NT2/D1 (cell line): Measurements from ENCODE around the gene MARCHF2.

Experiments
- SUZ12 ChIP-seq: IDR thresholded peaks from 2 replicates; pipeline ENCODE4 v1.6.1; 2011; ENCODE audit not compliant: insufficient read length, insufficient read depth; ENCODE audit errors: extremely low read depth
- YY1 ChIP-seq: IDR thresholded peaks from 2 replicates; pipeline ENCODE4 v1.6.1; 2011; ENCODE audit not compliant: insufficient read length, insufficient read depth
- ZNF274 ChIP-seq: IDR thresholded peaks from 2 replicates; pipeline ENCODE4 v1.6.1; 2011; ENCODE audit warnings: mild to moderate bottlenecking, low read depth, low read length

GRCh38 chr19:8392017-8392591, 21.0 kb upstream of the MARCHF2 start:
- TF ChIP-seq YY1 (no peak), ZNF274 (no peak), SUZ12 (no peak)
